NCI-H526 treated with DMSO at 0.1 percent for 48 hours (cell line): ENCODE data around the gene UBQLN4.

Experiments used
- DNase-seq: peaks from one replicate; lab custom pipeline; 2025; lab: John Stamatoyannopoulos, UW

UBQLN4 gene

GRCh38 chr1:156014829-156015228 lies 38.8 kb downstream of the UBQLN4 start:
- DNase-seq: no peak

DNA sequence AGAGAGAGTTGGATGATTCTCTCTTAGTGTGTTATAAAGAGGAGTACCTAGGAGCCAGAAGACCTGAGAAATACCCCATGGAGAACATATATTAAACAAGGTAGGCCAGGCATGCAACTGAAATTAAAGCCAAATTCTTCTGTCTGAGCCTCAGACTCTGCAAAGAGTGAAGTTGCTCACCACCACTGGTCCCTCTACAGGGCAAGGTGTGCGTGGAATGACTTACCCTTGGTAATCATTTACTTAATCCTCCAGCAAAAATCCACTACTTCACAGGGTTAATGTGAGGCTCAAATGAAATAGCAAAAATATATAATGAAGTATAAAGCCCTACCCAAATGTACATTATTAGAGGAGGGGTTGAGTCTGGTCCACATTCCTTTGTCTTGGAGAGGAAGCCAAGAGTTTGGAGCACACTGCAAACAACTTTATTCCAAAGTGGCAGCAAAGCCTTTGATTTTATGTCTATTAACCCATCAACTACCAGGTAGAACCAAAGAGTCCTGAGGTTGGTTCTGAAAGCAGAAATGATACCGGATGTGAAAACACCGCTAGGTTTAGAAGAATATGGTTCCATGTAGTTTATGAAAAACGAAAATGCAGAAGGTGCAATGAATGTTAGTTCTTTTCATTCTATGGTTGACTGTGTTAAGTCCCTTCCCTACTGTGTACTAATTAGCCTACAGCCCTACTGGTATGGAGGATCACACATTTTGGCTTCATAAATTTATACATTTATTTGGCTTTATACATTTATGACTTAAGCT lies 41.4 kb downstream of the UBQLN4 start:
- DNase-seq: no peak

DNA sequence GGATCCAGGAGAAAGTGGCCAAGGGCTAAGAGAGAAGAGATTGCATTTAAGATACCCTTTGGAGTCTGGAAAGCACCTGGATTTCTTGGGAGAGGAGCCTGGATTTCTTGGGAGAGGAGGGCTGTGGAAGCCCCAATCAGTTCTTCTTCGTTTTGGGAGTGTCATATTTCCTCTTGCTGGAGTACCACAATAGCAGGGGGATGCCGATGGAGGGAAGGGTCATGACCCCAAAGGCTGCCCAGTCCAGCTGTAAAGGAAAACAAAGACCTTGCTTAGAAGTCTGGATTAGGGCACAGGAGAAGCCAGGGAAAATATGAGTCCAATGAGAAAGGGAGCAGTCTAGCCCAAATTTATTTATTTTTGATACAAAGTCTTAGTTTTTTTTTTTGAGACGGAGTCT lies 44.2 kb downstream of the UBQLN4 start:
- no peak for DNase-seq

- no peak for DNase-seq
These were observed 46.8 kb downstream of the UBQLN4 start for GRCh38 chr1:156006666-156007376.

DNA sequence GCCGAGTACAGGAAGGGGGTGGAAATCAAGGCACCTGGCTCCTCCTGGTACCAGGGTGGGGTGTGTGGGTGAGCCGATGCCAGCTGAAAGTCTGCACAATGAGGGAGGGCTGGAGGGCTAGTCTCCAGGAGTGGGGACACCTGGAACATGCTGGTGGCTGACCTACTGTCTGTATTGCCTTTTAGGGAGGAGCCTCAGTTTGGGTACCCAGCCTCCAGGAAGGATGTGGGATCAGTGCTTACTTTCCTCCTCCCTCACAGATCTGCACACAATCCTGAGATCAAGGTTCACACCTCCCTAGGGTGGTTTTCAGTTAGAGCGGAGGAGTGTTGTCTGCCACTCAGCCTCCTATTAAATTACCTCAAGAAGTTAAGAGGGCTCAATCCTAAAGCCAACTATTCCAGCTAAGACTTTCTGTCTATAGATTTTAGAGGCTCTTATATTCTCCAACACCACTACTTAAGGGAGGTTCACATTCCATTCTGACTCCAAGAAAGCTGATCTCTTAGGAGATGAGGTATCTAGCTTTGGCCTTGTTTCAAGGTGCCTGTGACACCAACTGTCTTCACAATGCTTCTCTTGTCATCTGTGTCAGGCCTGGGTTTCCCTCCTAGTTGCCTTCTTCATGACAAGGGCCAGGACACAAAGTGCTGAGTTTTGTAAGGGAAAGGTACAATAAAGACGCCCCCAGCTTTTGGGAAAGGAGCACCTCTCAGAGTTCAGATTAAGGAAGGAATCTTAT lies 48.6 kb downstream of the UBQLN4 start:
- no peak for DNase-seq

DNA sequence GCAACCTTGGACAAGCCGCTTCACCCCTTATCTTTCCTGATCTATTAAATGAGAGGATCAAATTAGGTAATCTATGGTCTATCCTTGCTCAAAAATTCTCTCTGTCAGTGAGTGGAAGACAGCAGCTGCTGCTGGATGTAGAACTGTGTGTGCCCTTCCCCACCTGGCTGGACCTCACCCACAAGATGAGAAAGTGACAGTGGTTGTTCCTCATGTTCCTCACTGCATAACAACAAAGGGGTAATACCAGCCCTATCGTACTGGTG lies 49.7 kb downstream of the UBQLN4 start:
- DNase-seq: no peak

DNA sequence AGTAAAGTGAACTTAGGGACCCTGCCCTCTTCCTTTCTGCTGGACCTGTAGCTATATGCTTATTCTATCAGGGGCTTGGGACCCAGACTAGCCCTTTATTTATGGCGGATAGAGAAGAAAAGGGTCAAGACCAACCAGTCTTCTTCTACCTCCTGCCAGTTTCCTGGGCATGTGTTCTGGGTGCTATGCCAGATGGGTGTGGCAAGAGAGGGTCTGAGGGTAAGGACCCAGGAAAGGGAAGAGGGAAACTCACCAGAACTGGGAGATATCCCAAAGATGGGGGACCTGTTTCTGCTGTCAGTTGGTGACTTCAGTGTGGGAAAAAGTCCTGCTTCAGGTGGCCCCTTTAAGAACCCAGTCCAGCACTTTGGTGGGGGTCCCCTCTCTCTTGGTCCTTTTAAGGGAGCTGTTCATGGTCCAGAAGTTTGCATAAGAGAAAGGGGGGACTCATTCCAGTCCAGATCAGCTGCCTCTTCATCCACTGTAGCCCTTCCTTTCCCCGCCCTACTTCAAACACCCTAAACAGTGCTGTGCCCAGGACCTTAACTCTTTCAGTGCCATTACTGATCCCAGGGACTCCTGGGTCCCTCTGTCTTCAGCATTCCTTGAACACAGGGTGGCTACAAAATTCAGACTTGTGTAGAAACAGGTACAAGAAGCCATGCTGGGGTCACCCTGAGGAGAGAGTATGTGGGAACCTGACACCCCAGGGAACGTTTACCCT lies 51.2 kb downstream of the UBQLN4 start:
- no peak for DNase-seq

DNA sequence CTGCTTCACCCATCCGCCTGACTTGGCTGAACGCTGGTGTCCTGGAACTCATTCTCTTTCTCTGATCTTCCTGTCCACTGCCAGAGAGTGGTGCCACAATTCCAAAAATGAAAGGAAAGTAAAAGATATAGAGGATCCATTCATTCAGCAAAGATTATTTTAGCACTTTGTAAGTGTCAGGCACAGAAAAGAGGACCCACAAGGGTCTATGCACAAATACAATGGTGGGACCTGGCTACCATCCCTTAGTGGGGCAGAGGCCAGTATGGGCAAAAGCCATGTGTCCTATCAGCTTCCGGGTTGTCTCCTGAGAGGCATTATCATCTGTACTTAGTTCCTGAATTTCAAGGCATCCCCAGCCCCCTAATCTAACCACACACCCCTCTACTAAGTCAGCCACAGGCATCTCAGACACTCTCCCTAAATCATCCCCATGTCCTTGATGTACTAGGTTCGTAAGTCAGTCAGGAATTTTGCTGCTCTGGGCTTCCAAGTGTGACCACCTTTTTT lies 51.9 kb downstream of the UBQLN4 start:
- DNase-seq: no peak

GRCh38 chr1:156001021-156001661 lies 52.5 kb downstream of the UBQLN4 start:
- DNase-seq: no peak

DNA sequence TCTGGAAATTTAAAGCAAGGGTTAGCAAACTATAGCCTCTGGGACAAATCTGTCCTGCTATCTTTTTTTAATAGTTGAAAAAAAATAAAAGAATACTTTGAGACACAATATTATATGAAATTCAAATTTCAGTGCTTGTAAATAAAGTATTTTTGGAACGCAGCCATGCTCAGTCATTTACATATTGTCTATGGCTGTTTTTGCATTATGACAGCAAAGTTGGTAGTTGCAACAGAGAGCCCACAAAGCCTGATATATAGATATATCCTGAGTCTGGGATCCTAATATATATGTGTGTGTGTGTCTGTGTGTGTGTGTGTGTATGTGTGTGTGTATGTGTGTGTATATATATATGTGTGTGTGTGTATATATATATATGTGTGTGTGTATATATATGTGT lies 53.6 kb downstream of the UBQLN4 start:
- DNase-seq: no peak

GRCh38 chr1:155996166-155996565 lies 57.4 kb downstream of the UBQLN4 start:
- DNase-seq: no peak

DNA sequence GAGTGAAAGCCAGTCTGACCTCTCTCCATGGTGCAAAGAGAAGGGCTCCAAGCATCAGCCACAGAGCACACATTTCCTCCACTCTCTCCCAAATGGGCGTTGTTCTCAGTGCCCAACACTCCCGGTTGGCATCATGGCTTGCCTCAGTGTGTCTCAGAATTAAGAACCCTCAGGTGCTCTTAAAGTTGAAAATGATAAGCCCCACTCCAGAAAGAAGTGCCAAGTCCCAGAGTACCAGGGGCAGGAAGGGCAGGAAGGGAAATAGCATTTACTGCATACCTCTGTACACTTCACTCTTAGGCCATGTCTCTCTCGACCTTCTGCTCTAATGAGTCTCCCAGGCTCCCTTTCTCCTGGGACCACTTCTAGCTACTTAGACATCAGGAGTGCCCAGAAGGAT lies 60.0 kb downstream of the UBQLN4 start:
- no peak for DNase-seq

- DNase-seq: no peak
These were observed 63.4 kb downstream of the UBQLN4 start for GRCh38 chr1:155990005-155990739.

DNA sequence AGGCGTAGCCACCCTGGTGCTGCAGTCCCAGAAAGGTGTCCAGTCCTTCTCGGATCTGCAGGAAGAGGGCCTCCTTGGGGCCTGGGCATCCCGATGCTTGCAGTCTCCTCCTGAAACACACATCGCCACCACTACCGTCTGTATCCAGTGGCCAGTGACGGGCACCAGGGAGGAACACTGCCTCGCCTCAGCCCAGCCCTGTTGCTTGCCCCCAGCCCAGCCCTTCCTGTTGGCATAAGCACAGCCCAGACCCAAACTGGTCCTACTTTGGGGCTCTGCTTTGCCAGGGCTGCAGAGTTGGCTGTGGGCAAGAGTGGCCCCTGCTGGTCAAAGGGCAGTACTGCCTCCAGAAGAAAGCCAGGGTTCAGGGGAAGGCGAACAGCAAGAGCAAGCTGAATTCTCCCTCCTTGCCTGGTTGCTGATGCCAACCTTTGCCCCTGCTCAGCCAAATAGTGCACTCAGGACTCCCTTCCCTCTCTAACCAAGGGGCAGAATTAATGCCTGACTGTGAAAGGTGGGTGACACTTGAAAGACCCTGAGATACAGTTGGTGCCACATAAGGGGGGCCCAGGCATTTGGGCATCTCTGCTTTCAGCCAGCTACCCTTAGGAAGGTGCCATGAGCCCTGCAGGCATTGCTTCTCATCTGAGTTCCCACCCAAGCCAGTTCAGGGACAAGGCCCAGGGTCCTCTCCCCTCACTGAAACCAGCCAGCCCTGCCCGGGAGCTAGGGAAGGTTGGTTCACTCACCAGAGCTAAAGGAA lies 64.2 kb downstream of the UBQLN4 start:
- DNase-seq: peak; percentile 62
